HFF-Myc (cell line): ENCODE results near the gene CTNNA3.

Source experiments
- DNase-seq: peaks from one replicate; pipeline ENCODE4 v3.0.0-alpha.2; 2011; ENCODE audit warnings: low read depth; ENCODE audit errors: extremely low read depth
- H3K4me3 ChIP-seq: replicated peaks from 2 replicates; pipeline ENCODE4 v1.5.1; 2011; ENCODE audit warnings: low read depth, mild to moderate bottlenecking, control low read depth, low read length
- CTCF ChIP-seq: IDR thresholded peaks from 2 replicates; pipeline ENCODE4 v1.5.1; 2012; ENCODE audit warnings: mild to moderate bottlenecking, low read depth, low read length, control low read depth; ENCODE audit errors: missing control alignments

CTNNA3 gene

DNA sequence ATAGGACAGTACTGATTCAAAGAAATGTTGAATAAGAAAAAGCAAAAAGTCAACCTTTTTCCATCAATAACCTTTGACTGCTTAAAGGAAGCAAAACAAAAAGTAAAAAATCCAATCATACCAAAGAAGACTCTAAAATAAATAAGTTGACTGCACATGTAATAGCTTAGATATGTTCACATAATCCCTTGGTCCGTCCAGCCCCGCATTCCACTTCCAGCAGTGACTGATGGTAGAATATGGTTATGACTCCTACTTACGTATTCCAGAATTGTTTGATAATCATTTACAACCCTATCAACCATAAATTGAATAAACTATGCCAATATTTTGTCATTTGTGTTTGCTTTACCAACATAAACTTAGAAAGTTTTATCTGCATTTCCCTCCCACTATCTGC, 77.9 kb downstream of the CTNNA3 start:
- no peak overlapping the region for H3K4me3 ChIP-seq
- DNase-seq = no peak
- no peak for TF ChIP-seq CTCF

- TF ChIP-seq CTCF = no peak
- H3K4me3 ChIP-seq = no peak overlapping the region
- no peak for DNase-seq
These were observed 83.1 kb downstream of the CTNNA3 start for GRCh38 chr10:67612577-67613537.

GRCh38 chr10:67612176-67612575, 83.8 kb downstream of the CTNNA3 start:
- TF ChIP-seq CTCF = no peak
- H3K4me3 ChIP-seq = no peak overlapping the region
- no peak for DNase-seq

DNA sequence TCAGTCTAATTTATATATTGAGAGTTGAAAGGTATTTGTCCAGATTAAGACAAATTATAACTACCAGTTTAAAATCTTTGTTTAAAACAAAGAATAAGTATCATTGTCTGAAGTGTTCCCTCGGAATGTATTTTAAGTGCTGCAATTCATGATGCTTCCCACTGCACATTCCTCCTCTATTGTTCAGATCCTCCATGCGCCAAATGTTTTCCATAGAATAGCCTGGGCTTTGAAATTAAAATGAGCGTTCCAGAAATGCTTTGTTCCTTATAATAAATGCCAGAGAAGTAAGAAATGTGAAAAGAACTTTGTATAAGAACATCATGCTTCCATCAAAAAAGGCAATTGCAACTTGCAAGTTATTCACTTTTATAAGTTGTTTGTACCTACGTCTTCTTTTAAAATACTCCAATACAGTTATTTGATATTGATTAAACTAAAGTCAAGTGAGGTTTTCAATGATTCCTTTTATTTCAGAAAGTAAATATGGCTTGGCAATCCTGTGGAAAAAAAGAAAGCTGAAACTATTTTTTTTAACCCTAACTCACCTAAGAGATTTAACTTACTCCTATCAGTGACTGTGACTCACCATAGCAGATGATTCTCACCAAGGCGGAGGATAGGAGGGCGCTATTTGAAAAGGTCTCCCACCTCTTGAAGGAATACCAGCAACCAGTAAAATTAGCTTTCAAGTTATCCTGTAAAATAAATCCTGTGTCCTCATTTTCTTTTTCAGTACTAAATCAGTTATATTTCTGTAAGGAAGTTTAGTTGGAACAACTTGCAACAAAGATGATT, 85.8 kb downstream of the CTNNA3 start:
- no peak for DNase-seq
- no peak for TF ChIP-seq CTCF
- H3K4me3 ChIP-seq = no peak overlapping the region

DNA sequence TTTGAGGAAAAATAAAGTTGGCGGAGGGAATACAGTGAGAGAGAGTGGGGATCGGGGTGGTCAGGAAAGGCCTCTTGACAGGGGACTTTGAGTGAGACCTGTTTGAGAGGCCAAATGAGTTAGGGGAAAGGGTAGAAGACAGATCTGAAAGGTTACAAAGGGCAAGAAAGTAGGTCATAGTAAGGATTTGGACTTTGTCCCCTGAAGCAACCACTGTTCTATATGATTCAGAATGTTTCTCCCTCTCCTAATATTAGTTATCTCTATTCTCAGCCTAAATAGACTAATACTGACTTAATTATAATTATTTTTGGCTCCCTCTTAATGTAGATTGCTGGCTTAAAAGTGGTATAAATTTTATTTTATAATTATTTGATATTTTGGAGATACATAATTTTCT, 88.0 kb downstream of the CTNNA3 start:
- no peak for DNase-seq
- TF ChIP-seq CTCF = no peak
- H3K4me3 ChIP-seq = no peak overlapping the region

DNA sequence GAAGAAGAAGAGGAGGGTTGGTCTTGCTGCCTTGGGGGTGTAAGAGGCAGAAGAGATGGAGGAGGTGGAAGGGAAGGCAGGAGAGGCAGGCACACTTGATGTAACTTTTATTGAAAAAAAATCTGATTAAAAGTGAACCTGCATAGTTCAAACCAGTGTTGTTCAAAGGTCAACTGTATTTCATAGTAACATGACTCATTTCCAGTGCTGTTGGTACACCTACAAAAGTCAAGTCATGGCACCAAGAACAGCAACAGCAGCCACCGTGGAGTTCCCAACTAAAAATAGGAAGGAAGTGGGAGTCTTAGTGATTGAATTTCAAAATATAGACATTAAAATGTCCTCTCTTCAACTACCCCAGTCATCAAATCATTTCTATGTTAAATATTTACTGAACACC, 88.5 kb downstream of the CTNNA3 start:
- DNase-seq = no peak
- TF ChIP-seq CTCF = no peak

More for the DNA sequence above, 88.5 kb downstream of the CTNNA3 start:
- no peak overlapping the region for H3K4me3 ChIP-seq
